Motor neuron (in vitro differentiated cells): Measurements from ENCODE around the gene CMTM6. TPM values are rescaled to one million over a fixed set of nuclear protein-coding genes. Genes with fewer than 3 reads are reported as not detected.
"Not testable (repeated sequence)": the region's sequence is repeated elsewhere in the genome, so short reads cannot be mapped to it uniquely, and the experiment has no call there.

Source experiments
- ATAC-seq, 8 experiments: fragments of 200-7000 bp; cut with Tn5 transposase; replicated peaks in 6 of 8; 2 replicates each; pipeline ENCODE4 v1.8.0; 2021; ENCODE audit warnings: mild to moderate bottlenecking in 8 of 8, moderate library complexity in 8 of 8
- H3K27ac ChIP-seq, 2 donors: fragments of 250-450 bp; sonication (Bioruptor Pico); 2 replicates each; pipeline ENCODE4 v1.9.0; 2021; ENCODE audit warnings: antibody characterized with exemption in 2 of 2, mild to moderate bottlenecking in 2 of 2, moderate library complexity in 1 of 2
- H3K4me1 ChIP-seq, 2 donors: fragments of 250-450 bp; sonication (Bioruptor Pico); replicated peaks in 1 of 2; 2 replicates each; pipeline ENCODE4 v1.6.1; 2021; ENCODE audit warnings: antibody characterized with exemption in 2 of 2, mild to moderate bottlenecking in 2 of 2, moderate library complexity in 1 of 2
- H3K4me3 ChIP-seq, 5 donors: fragments of 250-450 bp; sonication (Bioruptor Pico); 2 replicates each; pipeline ENCODE4 v1.9.0; 2021; ENCODE audit warnings: antibody characterized with exemption in 5 of 5, mild to moderate bottlenecking in 5 of 5, moderate library complexity in 4 of 5
- WGBS, 10 experiments: fragments of 450-650 bp; shearing (Covaris generic); methylation state at CpG; one replicate each; pipeline ENCODE4 v1.0.0; 2022; 5-methylcytosine and 5-hydroxymethylcytosine counted together
- in situ Hi-C, 9 experiments: fragments of 400-800 bp; cut with MboI; loops; one replicate each; pipeline ENCODE4 v1.15.0; 2021; ENCODE audit warnings: low sequenced_read_pairs in 9 of 9, low pct_unique_long_range_greater_than_20kb in 2 of 9; ENCODE audit not compliant: unreplicated experiment in 9 of 9
- total RNA-seq, 8 experiments: library from RNA; unstranded; fragments of 300-600 nt; gene quantifications; 2 replicates each; pipeline versions ENCODE4 v1.2.3 to v1.2.4, GENCODE V29; 2022

Gene CMTM6
- total RNA-seq, 8 experiments from 2014 or later, result 11.4 to 275 (median 28.6) TPM

DNA sequence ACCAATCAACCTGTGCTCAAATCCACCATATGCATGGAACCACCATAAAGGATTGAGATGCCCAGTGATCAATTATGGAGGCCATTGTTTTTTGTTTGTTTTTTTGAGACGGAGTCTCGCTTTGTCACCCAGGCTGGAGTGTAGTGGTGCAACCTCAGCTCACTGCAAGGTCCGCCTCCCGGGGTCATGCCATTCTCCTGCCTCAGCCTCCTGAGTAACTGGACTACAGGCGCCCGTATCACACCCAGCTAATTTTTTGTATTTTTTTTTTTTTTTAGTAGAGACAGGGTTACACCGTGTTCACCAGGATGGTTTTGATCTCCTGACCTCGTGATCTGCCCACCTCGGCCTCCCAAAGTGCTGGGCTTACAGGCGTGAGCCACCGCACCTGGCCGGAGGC is 30.5 kb downstream of the CMTM6 start:
- not testable (repeated sequence) for ATAC-seq, H3K4me3 ChIP-seq, H3K27ac ChIP-seq, H3K4me1 ChIP-seq
- WGBS, 10 experiments, result 91 to 100% (median 96%) methylated on average over 2 to 12 of the region's 12 CpGs; no CpG with 5 or more reads in 4 of the 10 experiments
- in situ Hi-C loops, result loop anchor here in 1 of 9 experiments (10.0 kb wide), 1 partner anchor 97 kb away; no protein-coding TSS in a partner anchor

- Histone ChIP-seq H3K4me3 (no peak overlapping the region), H3K27ac (no peak overlapping the region), H3K4me1 (peaks cover 0 to 2% of the 10 kb centered on the region in 2 donors)
- in situ Hi-C loops, result loop anchor here in 1 of 9 experiments (10.0 kb wide), 1 partner anchor 96 kb away; no protein-coding TSS in a partner anchor
- no peak for ATAC-seq
- WGBS, 10 experiments, result 57 to 100% (median 89%) methylated on average over 1 to 3 of the region's 3 CpGs; no CpG with 5 or more reads in 3 of the 10 experiments
Measured at GRCh38 chr3:32471246-32471645, 31.4 kb downstream of the CMTM6 start.

- Histone ChIP-seq H3K4me1 (peaks cover 0 to 2% of the 10 kb centered on the region in 2 donors), H3K4me3 (no peak overlapping the region), H3K27ac (no peak overlapping the region)
- no peak for ATAC-seq
- WGBS, 10 experiments, result 80 to 100% (median 92%) methylated on average over 1 to 4 of the region's 5 CpGs; no CpG with 5 or more reads in 3 of the 10 experiments
- in situ Hi-C loops, result loop anchor here in 1 of 9 experiments (10.0 kb wide), 1 partner anchor 96 kb away; no protein-coding TSS in a partner anchor
Measured at GRCh38 chr3:32470362-32470761, 32.3 kb downstream of the CMTM6 start.

GRCh38 chr3:32469151-32469874 is 33.3 kb downstream of the CMTM6 start:
- peak in 2 of 8 experiments; percentile 11 to 23 for ATAC-seq
- in situ Hi-C loops, result no loop called here

GRCh38 chr3:32467333-32468070 is 35.1 kb downstream of the CMTM6 start:
- WGBS, 10 experiments, result 0 to 100% (median 96%) methylated on average over 3 to 12 of the region's 41 CpGs; no CpG with 5 or more reads in 1 of the 10 experiments
- Histone ChIP-seq H3K27ac (no peak overlapping the region), H3K4me3 (no peak overlapping the region), H3K4me1 (peaks cover 0 to 2% of the 10 kb centered on the region in 2 donors)
- in situ Hi-C loops, result no loop called here
- peak; percentile 70 to 98 (median 96) for ATAC-seq

More at GRCh38 chr3:32469151-32469874, 33.3 kb downstream of the CMTM6 start:
- WGBS, 10 experiments, result 71 to 100% (median 78%) methylated on average over 2 to 5 of the region's 7 CpGs; no CpG with 5 or more reads in 3 of the 10 experiments
- peaks cover 0 to 2% of the 10 kb centered on the region in 2 donors for H3K4me1 ChIP-seq
- H3K27ac ChIP-seq, result no peak overlapping the region
- no peak overlapping the region for H3K4me3 ChIP-seq

DNA sequence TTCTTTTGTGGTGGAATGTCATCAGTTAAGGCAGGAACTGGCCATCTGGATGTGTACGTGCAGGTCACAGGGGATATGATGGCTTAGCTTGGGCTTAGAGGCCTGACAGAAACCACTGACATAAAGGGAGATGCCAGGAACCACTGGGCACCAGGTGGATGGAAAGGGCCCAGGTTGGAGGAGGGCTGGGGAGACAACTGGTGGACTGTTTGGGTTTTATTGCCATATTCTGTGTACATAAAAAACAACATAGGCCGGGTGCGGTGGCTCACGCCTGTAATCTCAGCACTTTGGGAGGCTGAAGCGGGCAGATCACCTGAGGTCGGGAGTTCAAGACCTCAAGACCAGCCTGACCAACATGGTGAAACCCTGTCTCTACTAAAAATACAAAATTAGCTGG is 35.8 kb downstream of the CMTM6 start:
- ATAC-seq, H3K4me1 ChIP-seq, in situ Hi-C loops, H3K27ac ChIP-seq, H3K4me3 ChIP-seq: not testable (repeated sequence)
- 95 to 100% (median 100%) methylated on average over 1 to 4 of the region's 6 CpGs; no CpG with 5 or more reads in 5 of the 10 experiments for WGBS, 10 experiments

DNA sequence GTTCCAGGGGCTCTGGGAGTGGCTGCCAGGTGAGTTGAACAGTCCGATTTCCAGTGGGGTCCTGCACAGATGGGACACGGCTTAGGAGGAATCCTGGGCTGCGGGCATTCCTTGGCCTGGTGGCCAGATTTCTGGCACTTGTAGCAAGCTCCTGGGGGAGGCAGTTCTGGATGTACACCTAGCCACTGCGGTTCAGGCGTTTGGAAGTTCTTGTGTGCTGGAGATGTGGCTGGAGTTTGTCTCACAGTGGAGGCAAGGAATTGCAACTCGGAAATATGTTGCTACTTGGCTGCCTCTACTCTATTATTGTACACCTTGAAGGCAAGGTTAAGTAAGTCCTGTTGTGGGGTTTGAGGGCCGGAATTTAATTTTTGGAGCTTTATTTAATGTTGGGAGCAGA is 37.9 kb downstream of the CMTM6 start:
- ATAC-seq, H3K4me3 ChIP-seq, H3K27ac ChIP-seq, in situ Hi-C loops: not testable (repeated sequence)
- whole genome bisulfite sequencing, 10 experiments, result 100% methylated on average over 1 of the region's 7 CpGs; no CpG with 5 or more reads in 8 of the 10 experiments
- peaks cover 11 to 29% of the 10 kb centered on the region in 2 donors for H3K4me1 ChIP-seq

GRCh38 chr3:32463415-32463814 is 39.2 kb downstream of the CMTM6 start:
- ATAC-seq, H3K4me3 ChIP-seq, in situ Hi-C loops, H3K27ac ChIP-seq: not testable (repeated sequence)
- 57 to 100% (median 95%) methylated on average over 1 to 4 of the region's 7 CpGs; no CpG with 5 or more reads in 4 of the 10 experiments for WGBS, 10 experiments
- peaks cover 13 to 32% of the 10 kb centered on the region in 2 donors for H3K4me1 ChIP-seq

DNA sequence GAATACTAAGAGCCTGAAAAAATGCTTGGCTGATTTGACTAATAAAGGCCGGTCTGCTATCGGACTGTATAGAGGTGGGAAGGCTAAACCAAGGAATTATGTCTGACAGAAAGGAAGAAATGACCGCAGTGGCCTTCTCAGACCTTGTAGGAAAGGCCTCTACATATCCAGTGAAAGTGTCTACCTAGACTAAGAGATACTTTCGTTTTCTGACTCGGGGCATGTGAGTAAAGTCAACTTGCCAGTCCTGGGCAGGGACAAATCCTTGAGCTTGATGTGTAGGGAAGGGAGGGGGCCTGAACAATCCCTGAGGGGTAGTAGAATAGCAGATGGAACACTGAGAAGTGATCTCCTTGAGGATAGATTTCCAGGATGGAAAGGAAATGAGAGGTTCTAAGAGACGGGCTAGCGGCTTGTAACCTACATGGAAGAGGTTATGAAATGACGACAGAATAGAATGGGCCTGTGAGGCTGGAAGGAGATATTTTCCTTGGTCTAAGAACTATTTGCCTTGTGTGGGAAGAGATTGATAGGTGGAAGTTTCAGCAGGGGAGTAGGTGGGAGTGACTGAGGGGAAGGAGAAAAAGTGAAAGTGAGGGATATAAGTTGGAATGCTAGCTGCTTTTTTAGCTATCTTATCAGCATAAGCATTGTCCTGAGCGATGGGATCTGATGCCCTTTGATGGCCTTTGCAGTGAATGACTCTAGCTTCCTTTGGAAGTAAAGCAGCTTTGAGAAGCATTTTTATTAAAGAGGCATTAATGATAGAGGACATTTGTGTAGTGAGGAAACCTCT is 40.3 kb downstream of the CMTM6 start:
- H3K4me1 ChIP-seq, result peaks cover 13 to 31% of the 10 kb centered on the region in 2 donors
- ATAC-seq, H3K4me3 ChIP-seq, in situ Hi-C loops, H3K27ac ChIP-seq: not testable (repeated sequence)
- WGBS, 10 experiments, result 62 to 100% (median 90%) methylated on average over 1 to 3 of the region's 9 CpGs; no CpG with 5 or more reads in 1 of the 10 experiments

DNA sequence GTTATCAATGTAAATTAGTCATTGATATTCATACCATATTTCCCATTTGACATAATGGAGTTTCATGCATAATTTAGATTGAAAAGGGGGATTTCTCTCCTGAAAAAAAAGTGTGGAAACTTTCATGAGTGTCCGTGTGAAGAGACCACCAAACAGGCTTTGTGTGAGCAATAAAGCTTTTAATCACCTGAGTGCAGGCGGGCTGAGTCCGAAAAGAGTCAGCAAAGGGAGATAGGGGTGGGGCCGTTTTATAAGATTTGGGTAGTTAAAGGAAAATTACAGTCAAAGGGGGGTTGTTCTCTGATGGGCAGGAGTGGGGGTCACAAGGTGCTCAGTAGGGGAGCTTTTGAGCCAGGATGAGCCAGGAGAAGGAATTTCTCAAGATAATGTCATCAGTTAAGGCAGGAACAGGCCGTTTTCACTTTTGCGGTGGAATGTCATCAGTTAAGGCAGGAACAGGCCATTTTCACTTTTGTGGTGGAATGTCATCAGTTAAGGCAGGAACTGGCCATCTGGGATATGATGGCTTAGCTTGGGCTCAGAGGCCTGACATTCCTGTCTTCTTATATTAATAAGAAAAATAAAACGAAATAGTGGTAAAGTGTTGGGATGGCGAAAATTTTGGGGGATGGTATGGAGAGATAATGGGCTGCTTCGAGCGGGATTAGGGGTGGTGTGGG is 41.7 kb downstream of the CMTM6 start:
- ATAC-seq, in situ Hi-C loops, H3K4me3 ChIP-seq: not testable (repeated sequence)
- WGBS, 10 experiments, result 49 to 100% (median 88%) methylated on average over 2 to 6 of the region's 10 CpGs; no CpG with 5 or more reads in 2 of the 10 experiments
- Histone ChIP-seq H3K4me1 (peaks cover 13 to 31% of the 10 kb centered on the region in 2 donors), H3K27ac (peak overlapping the region in 1 of 2 donors; percentile 12)

DNA sequence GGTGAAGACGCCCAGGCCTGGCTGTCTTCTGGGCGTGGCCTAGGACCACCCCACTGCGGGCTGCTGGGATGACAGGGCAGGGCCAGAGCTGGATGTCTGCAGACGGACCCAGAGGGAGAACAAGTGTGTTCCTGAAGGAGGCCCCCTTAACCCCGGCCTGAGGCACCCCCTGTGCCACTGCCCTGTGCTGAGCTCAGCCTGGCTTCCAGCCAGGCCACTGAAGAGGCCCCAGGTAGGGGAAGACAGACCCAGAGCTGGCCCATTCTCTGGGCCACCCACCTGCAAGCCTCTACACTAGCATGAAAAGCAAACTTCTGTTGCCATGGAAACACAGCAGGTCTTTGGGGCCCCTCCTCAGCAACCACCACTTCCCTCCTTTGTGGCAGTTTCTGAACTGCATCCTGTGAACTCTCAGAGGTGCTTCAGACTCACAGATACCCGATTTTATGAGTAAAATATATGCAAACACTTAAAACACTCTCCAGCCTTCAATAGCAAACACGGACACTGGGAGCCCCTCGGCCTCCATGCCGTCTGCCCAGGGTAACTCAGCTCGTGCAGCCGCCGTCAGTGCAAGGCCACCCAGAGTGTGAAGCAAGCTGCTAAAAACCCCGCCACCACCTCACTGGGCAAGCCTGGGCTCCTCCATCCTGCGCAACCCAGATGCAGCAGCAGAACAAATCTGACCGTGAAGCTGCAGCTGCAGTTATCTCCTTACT is 42.5 kb downstream of the CMTM6 start:
- Histone ChIP-seq H3K4me1 (peaks cover 13 to 34% of the 10 kb centered on the region in 2 donors), H3K27ac (peak overlapping the region in 1 of 2 donors; percentile 68), H3K4me3 (no peak overlapping the region)
- ATAC-seq, result peak in 5 of 8 experiments; percentile 83 to 90 (median 85)
- in situ Hi-C loops, result no loop called here
- 0 to 86% (median 18%) methylated on average over 1 to 8 of the region's 15 CpGs; no CpG with 5 or more reads in 4 of the 10 experiments for WGBS, 10 experiments
